GM12878 (cell line): Measurements from ENCODE around the gene NUP54. TPM values are rescaled to one million over a fixed set of nuclear protein-coding genes. Genes with fewer than 3 reads are reported as not detected.

Experiments
- ATAC-seq: fragments of 200-7000 bp; cut with Tn5 transposase; 3 replicates; pipeline ENCODE4 v1.9.1; 2020; ENCODE audit warnings: mild to moderate bottlenecking, moderate library complexity
- BruUV-seq: library from RNA; stranded (reverse); fragments of 400-500 nt; replicated peaks from 2 replicates; lab custom pipeline; 2021; lab: Mats Ljungman, UMichigan
- CTCF ChIA-PET: fragments of 300-600 bp; sonication (Branson Sonifier 250); formaldehyde crosslinking; extraction: SDS; loops from one replicate; lab custom pipeline; 2021; ENCODE audit warnings: inconsistent platforms; lab: Yijun Ruan, JAX
- POLR2A ChIA-PET: fragments of 350-600 bp; formaldehyde crosslinking; extraction: SDS; loops from one replicate; lab custom pipeline; 2021; ENCODE audit warnings: inconsistent platforms; lab: Charles Lee
- RAD21 ChIA-PET: fragments of 300-600 bp; sonication (Branson Sonifier 250); formaldehyde crosslinking; loops from one replicate; lab custom pipeline; 2023; ENCODE audit warnings: antibody characterized with exemption; ENCODE audit not compliant: unreplicated experiment; lab: Charles Lee
- SMC1A ChIA-PET: fragments of 300-600 bp; sonication (Branson Sonifier 250); formaldehyde crosslinking; loops from one replicate; lab custom pipeline; 2023; ENCODE audit not compliant: unreplicated experiment, uncharacterized antibody; lab: Charles Lee
- DNase-seq: peaks from one replicate; pipeline ENCODE4 v3.0.0-alpha.2; 2011; ENCODE audit warnings: low read depth, low spot score
- FAIRE-seq: peaks from 3 replicates; lab custom pipeline; 2011; peaks lifted over from hg19 to GRCh38; lab: Jason Lieb, UNC
- H2AFZ ChIP-seq: 2 replicates; pipeline ENCODE4 v1.6.0; 2011; ENCODE audit warnings: low read depth, low read length, control low read depth; ENCODE audit not compliant: control insufficient read depth
- H3K27ac ChIP-seq: 2 replicates; pipeline ENCODE4 v1.5.1; 2011; ENCODE audit warnings: control low read depth; ENCODE audit not compliant: control insufficient read depth, insufficient read depth
- H3K27me3 ChIP-seq, 2 experiments: replicated peaks in 1 of 2; 2 replicates each; pipeline versions ENCODE4 v1.6.0 to v1.6.1; 2011; ENCODE audit warnings: low read length in 1 of 2; ENCODE audit not compliant: control insufficient read depth in 2 of 2, insufficient read depth in 2 of 2
- H3K36me3 ChIP-seq, 2 experiments: 2 replicates each; pipeline ENCODE4 v1.5.1; 2011; ENCODE audit warnings: low read length in 1 of 2; ENCODE audit not compliant: control insufficient read depth in 2 of 2, insufficient read depth in 2 of 2
- H3K4me1 ChIP-seq: 2 replicates; pipeline ENCODE4 v1.6.1; 2011; ENCODE audit warnings: mild to moderate bottlenecking, low read length, moderate library complexity, mixed read lengths; ENCODE audit not compliant: control insufficient read depth, insufficient read depth
- H3K4me2 ChIP-seq: 2 replicates; pipeline ENCODE4 v1.6.0; 2011; ENCODE audit warnings: control low read depth; ENCODE audit not compliant: control insufficient read depth, insufficient read depth
- H3K4me3 ChIP-seq: fragments of 200-600 bp; sonication (generic); 2 replicates; pipeline ENCODE4 v1.5.1; 2016
- H3K79me2 ChIP-seq: 2 replicates; pipeline ENCODE4 v1.6.0; 2011; ENCODE audit warnings: low read length; ENCODE audit not compliant: control insufficient read depth, insufficient read depth
- H3K9ac ChIP-seq: 2 replicates; pipeline ENCODE4 v1.8.0; 2011; ENCODE audit warnings: low read length, control low read depth, mixed read lengths; ENCODE audit not compliant: control insufficient read depth, insufficient read depth
- H3K9me3 ChIP-seq: replicated peaks from 3 replicates; pipeline ENCODE4 v1.5.1; 2011; ENCODE audit warnings: mild to moderate bottlenecking, low read length; ENCODE audit not compliant: control insufficient read depth, insufficient read depth
- H4K20me1 ChIP-seq: 2 replicates; pipeline ENCODE4 v1.6.0; 2011; ENCODE audit not compliant: control insufficient read depth, insufficient read depth
- BACH1 ChIP-seq: fragments of 450-650 bp; IDR thresholded peaks from 2 replicates; pipeline ENCODE4 v1.6.1; 2017; ENCODE audit warnings: mild to moderate bottlenecking, borderline replicate concordance
- CBX3 ChIP-seq: fragments of 200-600 bp; sonication (generic); IDR thresholded peaks from 2 replicates; pipeline ENCODE4 v1.6.1; 2016; ENCODE audit warnings: low read depth, borderline replicate concordance
- CHD4 ChIP-seq: fragments of 200-600 bp; sonication (generic); IDR thresholded peaks from 2 replicates; pipeline ENCODE4 v1.6.1; 2016; ENCODE audit warnings: mild to moderate bottlenecking
- EED ChIP-seq: sonication (generic); IDR thresholded peaks from 2 replicates; pipeline ENCODE4 v1.6.1; 2016; ENCODE audit warnings: antibody characterized with exemption, low read depth
- EZH2 ChIP-seq: IDR thresholded peaks from 2 replicates; pipeline ENCODE4 v1.6.1; 2012; ENCODE audit warnings: low read depth, mild to moderate bottlenecking, control low read depth, inconsistent platforms, low read length, borderline replicate concordance; ENCODE audit not compliant: control insufficient read depth
- HCFC1 ChIP-seq: fragments of 150-350 bp; IDR thresholded peaks from 2 replicates; pipeline ENCODE4 v1.6.1; 2014; ENCODE audit warnings: low read length
- IKZF2 ChIP-seq, 2 experiments: fragments of 450-650 bp; IDR thresholded peaks; 2 replicates each; pipeline ENCODE4 v1.6.1; 2017; ENCODE audit warnings: mild to moderate bottlenecking in 2 of 2, moderate library complexity in 2 of 2
- NR2F1 ChIP-seq: fragments of 450-650 bp; conservative IDR thresholded peaks from 2 replicates; pipeline ENCODE4 v1.6.1; 2017; ENCODE audit warnings: mild to moderate bottlenecking
- RAD51 ChIP-seq: fragments of 450-650 bp; IDR thresholded peaks from 2 replicates; pipeline ENCODE4 v1.6.1; 2016; ENCODE audit warnings: moderate library complexity, mild to moderate bottlenecking, inconsistent platforms
- RUNX3 ChIP-seq: IDR thresholded peaks from 2 replicates; pipeline ENCODE4 v1.6.1; 2012; ENCODE audit warnings: low read length, inconsistent platforms
- SPI1 ChIP-seq: IDR thresholded peaks from 2 replicates; pipeline ENCODE4 v1.6.1; 2011; ENCODE audit warnings: low read depth, mild to moderate bottlenecking, low read length, moderate library complexity, borderline replicate concordance; ENCODE audit not compliant: insufficient read depth
- TCF7 ChIP-seq: IDR thresholded peaks from 2 replicates; pipeline ENCODE4 v1.6.1; 2014; ENCODE audit warnings: antibody characterized with exemption, borderline replicate concordance
- ZSCAN29 ChIP-seq: fragments of 450-650 bp; IDR thresholded peaks from 2 replicates; pipeline ENCODE4 v1.6.1; 2017; ENCODE audit warnings: mild to moderate bottlenecking, moderate library complexity
- WGBS: methylation state at CpG from one replicate; pipeline ENCODE4 v1.1.6; 2016; ENCODE audit warnings: low lambda C conversion rate; ENCODE audit not compliant: insufficient replicate concordance, insufficient coverage; ENCODE audit errors: missing lambda C conversion rate; 5-methylcytosine and 5-hydroxymethylcytosine counted together
- in situ Hi-C: fragments of 300-500 bp; cut with MboI; formaldehyde crosslinking; loops from 9 replicates; pipeline ENCODE4 v1.14.3; 2018; ENCODE audit warnings: mixed read lengths
- intact Hi-C: fragments of 100-400 bp; cut with micrococcal nuclease; formaldehyde crosslinking; loops from one replicate; pipeline ENCODE4 v1.14.2; 2022; ENCODE audit not compliant: unreplicated experiment
- polyA plus RNA-seq, 11 experiments: library from polyadenylated mRNA; depleted of rRNA in 4 of 11; unstranded in 6 of 11; stranded (reverse) in 5 of 11; fragments of >200 nt; fragmentation: Nextera tagmentation in 4 of 11; fragmentation: Illumina TruSeq in 1 of 11; extraction: Ambion mirVana in 4 of 11; extraction: Trizol in 1 of 11; gene quantifications; 1 replicate in 1 of 11; 2 replicates in 10 of 11; pipeline versions ENCODE4 v1.2.1 to v1.2.3, GENCODE V29; 2011 to 2016; ENCODE audit warnings: inconsistent platforms in 2 of 11, missing spikeins in 2 of 11, low read depth in 1 of 11
- total RNA-seq, 4 experiments: library from RNA; depleted of rRNA in 3 of 4; stranded (reverse); fragments of >200 nt in 3 of 4; fragmentation: Illumina TruSeq in 1 of 4; extraction: Trizol in 1 of 4; gene quantifications; 2 replicates each; pipeline versions ENCODE4 v1.2.1 to v1.2.3, GENCODE V29; 2013 to 2021
- TF ChIP-seq, protein P1 (sequence below): fragments of 450-650 bp; formaldehyde crosslinking; IDR thresholded peaks from 2 replicates; pipeline ENCODE4 v1.4.0; 2020; ENCODE audit warnings: mild to moderate bottlenecking, moderate library complexity
- TF ChIP-seq, protein P2 (sequence below): fragments of 450-650 bp; formaldehyde crosslinking; IDR thresholded peaks from 2 replicates; pipeline ENCODE4 v1.5.0; 2022; ENCODE audit warnings: mild to moderate bottlenecking, missing genetic modification characterization
- TF ChIP-seq, protein P3 (sequence below): IDR thresholded peaks from 2 replicates; pipeline ENCODE4 v1.6.1; 2012; ENCODE audit warnings: low read depth, low read length, improper control_type of control experiment
- TF ChIP-seq, protein P4 (sequence below): fragments of 450-650 bp; IDR thresholded peaks from 2 replicates; pipeline ENCODE4 v1.6.1; 2016; ENCODE audit warnings: mild to moderate bottlenecking

NUP54 gene
- total and polyA plus RNA-seq, 10 of the 15 experiments (the other 5 are each of a cell fraction or from before 2014, with no cell fraction given), result 17.5 to 69.0 (median 42.3) TPM

- TF ChIP-seq, protein P1, sequence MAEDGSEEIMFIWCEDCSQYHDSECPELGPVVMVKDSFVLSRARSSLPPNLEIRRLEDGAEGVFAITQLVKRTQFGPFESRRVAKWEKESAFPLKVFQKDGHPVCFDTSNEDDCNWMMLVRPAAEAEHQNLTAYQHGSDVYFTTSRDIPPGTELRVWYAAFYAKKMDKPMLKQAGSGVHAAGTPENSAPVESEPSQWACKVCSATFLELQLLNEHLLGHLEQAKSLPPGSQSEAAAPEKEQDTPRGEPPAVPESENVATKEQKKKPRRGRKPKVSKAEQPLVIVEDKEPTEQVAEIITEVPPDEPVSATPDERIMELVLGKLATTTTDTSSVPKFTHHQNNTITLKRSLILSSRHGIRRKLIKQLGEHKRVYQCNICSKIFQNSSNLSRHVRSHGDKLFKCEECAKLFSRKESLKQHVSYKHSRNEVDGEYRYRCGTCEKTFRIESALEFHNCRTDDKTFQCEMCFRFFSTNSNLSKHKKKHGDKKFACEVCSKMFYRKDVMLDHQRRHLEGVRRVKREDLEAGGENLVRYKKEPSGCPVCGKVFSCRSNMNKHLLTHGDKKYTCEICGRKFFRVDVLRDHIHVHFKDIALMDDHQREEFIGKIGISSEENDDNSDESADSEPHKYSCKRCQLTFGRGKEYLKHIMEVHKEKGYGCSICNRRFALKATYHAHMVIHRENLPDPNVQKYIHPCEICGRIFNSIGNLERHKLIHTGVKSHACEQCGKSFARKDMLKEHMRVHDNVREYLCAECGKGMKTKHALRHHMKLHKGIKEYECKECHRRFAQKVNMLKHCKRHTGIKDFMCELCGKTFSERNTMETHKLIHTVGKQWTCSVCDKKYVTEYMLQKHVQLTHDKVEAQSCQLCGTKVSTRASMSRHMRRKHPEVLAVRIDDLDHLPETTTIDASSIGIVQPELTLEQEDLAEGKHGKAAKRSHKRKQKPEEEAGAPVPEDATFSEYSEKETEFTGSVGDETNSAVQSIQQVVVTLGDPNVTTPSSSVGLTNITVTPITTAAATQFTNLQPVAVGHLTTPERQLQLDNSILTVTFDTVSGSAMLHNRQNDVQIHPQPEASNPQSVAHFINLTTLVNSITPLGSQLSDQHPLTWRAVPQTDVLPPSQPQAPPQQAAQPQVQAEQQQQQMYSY (CRISPR knock-in tag), result no peak
- TF ChIP-seq RUNX3 (no peak), IKZF2 (IDR thresholded peaks at IDR 0.05) (no peak), NR2F1 (no peak), CHD4 (no peak)
These were observed 27.1 kb upstream of the NUP54 start (continued) for GRCh38 chr4:76175336-76175735.

GRCh38 chr4:76174216-76174615 lies 26.0 kb upstream of the NUP54 start:
- FAIRE-seq (no peak), DNase-seq (no peak), ATAC-seq (no peak)
- no TSS peak for BruUV-seq
- H3K9me3 ChIP-seq, result no peaks in the 10 kb centered on the region
- H3K4me3 ChIP-seq, result no peak overlapping the region
- no peak overlapping the region for H3K4me2 ChIP-seq
- no peaks in the 10 kb centered on the region for H3K27me3 ChIP-seq
- H3K79me2 ChIP-seq, result no peaks in the 10 kb centered on the region
- H3K9ac ChIP-seq, result no peak overlapping the region
- no peaks in the 10 kb centered on the region for H4K20me1 ChIP-seq
- CTCF ChIA-PET, result no interaction called here
- SMC1A ChIA-PET, result interaction anchor here (1.1 to 1.3 kb wide), 2 partner anchors 10 to 204 kb away, joined by 3 read pairs; no protein-coding TSS in a partner anchor
- H3K4me1 ChIP-seq, result no peaks in the 10 kb centered on the region
- peaks cover 0 to 9% of the 10 kb centered on the region in 2 experiments; a peak in 1 of 4 replicates for H3K36me3 ChIP-seq
- RAD21 ChIA-PET, result no interaction called here
- no peak overlapping the region for H3K27ac ChIP-seq
- no peak overlapping the region for H2AFZ ChIP-seq
- in situ Hi-C loops (no loop called here), intact Hi-C loops (no loop called here)
- WGBS, result 89% methylated on average over 6 of the region's 6 CpGs
- POLR2A ChIA-PET, result no interaction called here
- TF ChIP-seq EED (no peak), RAD51 (no peak), BACH1 (no peak), ZSCAN29 (no peak), EZH2 (no peak), HCFC1 (no peak), TCF7 (no peak), CBX3 (no peak), SPI1 (no peak)
- TF ChIP-seq, protein P2, sequence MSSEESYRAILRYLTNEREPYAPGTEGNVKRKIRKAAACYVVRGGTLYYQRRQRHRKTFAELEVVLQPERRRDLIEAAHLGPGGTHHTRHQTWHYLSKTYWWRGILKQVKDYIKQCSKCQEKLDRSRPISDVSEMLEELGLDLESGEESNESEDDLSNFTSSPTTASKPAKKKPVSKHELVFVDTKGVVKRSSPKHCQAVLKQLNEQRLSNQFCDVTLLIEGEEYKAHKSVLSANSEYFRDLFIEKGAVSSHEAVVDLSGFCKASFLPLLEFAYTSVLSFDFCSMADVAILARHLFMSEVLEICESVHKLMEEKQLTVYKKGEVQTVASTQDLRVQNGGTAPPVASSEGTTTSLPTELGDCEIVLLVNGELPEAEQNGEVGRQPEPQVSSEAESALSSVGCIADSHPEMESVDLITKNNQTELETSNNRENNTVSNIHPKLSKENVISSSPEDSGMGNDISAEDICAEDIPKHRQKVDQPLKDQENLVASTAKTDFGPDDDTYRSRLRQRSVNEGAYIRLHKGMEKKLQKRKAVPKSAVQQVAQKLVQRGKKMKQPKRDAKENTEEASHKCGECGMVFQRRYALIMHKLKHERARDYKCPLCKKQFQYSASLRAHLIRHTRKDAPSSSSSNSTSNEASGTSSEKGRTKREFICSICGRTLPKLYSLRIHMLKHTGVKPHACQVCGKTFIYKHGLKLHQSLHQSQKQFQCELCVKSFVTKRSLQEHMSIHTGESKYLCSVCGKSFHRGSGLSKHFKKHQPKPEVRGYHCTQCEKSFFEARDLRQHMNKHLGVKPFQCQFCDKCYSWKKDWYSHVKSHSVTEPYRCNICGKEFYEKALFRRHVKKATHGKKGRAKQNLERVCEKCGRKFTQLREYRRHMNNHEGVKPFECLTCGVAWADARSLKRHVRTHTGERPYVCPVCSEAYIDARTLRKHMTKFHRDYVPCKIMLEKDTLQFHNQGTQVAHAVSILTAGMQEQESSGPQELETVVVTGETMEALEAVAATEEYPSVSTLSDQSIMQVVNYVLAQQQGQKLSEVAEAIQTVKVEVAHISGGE (CRISPR knock-in tag), result no peak
- TF ChIP-seq, protein P3, sequence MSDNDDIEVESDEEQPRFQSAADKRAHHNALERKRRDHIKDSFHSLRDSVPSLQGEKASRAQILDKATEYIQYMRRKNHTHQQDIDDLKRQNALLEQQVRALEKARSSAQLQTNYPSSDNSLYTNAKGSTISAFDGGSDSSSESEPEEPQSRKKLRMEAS, result no peak
- TF ChIP-seq, protein P4, sequence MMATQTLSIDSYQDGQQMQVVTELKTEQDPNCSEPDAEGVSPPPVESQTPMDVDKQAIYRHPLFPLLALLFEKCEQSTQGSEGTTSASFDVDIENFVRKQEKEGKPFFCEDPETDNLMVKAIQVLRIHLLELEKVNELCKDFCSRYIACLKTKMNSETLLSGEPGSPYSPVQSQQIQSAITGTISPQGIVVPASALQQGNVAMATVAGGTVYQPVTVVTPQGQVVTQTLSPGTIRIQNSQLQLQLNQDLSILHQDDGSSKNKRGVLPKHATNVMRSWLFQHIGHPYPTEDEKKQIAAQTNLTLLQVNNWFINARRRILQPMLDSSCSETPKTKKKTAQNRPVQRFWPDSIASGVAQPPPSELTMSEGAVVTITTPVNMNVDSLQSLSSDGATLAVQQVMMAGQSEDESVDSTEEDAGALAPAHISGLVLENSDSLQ, result no peak
